ENCODE results near the gene IL27RA.
A peak's percentile ranks its signal among the peaks of the same experiment; 100 is the strongest.
"Not testable (repeated sequence)": the region's sequence is repeated elsewhere in the genome, so short reads cannot be mapped to it uniquely, and the experiment has no call there.

DNA sequence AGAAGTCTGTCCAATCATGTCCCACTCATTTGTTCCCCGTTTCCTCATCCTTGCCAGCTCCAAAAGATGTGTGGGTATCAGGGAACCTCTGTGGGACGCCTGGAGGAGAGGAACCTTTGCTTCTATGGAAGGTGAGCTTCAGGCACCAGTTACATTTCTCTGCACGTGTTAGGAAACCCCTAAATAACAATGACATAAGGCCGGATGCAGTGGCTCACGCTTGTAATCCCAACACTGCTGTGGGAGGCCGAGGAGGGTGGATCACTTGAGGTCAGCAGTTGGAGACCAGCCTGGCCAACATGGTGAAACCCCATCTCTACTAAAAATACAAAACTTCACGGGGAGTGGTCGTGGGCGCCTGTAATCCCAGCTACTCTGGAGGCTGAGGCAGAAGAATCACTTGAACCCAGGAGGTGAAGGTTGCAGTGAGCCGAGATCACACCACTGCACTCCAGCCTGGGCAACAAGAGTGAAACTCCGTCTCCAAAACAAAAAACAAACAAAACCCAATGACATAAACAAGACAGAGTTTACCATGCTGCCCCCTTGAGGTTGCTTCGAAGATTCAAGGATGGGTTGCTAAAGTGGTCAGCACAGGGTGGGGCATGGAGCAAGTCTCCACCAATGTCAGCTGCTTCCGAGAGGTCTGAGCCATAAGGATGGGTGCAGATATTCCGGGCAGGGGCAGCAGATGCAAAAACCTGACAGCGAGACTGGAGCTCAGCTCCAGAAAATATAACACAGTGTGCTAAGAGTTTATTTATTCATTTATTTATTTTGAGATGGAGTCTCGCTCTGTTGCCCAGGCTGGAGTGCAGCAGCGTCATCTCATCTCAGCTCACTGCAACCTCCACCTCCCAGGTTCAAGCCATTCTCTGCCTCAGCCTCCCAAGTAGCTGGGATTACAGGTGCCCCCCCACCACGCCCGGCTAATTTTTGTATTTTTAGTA lies 11.4 kb downstream of the IL27RA start:
- TF ChIP-seq CTCF (IDR thresholded peaks at IDR 0.05), result peak; percentile 32 to 73 (median 60)
- not testable (repeated sequence) for TF ChIP-seq POLR2A (IDR thresholded peaks at IDR 0.05)

Data from adrenal gland (tissue), 5 donors.